A673 (cell line): ENCODE measurements around the gene DHX34.

Source experiments
- CTCF ChIP-seq: fragments of 300-800, 200-600 bp; sonication (generic); conservative IDR thresholded peaks from 2 replicates; pipeline ENCODE4 v1.5.1; 2017; ENCODE audit warnings: low read depth, mild to moderate bottlenecking, antibody characterized with exemption, low read length, moderate library complexity, mixed read lengths
- EZH2 ChIP-seq: fragments of 200-600 bp; sonication (generic); IDR thresholded peaks from 2 replicates; pipeline ENCODE4 v1.6.1; 2017; ENCODE audit warnings: borderline replicate concordance, low read depth, mild to moderate bottlenecking, mixed read lengths, antibody characterized with exemption, low read length; ENCODE audit not compliant: poor library complexity, severe bottlenecking

- TF ChIP-seq CTCF (no peak), EZH2 (no peak)
These were observed 41.7 kb downstream of the DHX34 start for GRCh38 chr19:47390533-47391488.
